GM18868 (cell line): ENCODE results near the gene STT3B.

Source experiments
- ATAC-seq: cut with Tn5 transposase; IDR thresholded peaks from one replicate; pipeline ENCODE4 v1.9.1; 2021; ENCODE audit warnings: mild to moderate bottlenecking, moderate library complexity; ENCODE audit not compliant: unreplicated experiment

STT3B gene

DNA sequence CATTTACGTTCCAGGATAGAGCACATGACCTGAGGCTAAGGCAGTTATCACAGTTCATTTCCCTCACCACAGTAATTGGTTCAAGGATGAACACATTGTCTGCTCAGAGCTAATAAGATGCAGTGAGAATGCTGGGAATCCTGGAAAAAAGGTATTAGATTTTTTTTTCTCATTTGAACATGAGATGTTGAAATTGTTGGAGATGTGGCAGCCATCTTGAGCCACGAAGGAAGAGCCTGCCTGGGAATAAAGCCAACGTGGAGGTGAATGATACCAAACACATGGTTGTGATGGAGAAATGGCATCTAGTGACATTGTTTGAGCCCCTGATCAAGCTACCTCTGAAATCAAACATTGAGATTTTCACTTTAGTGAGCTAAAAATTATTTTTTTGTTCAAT is 16.0 kb upstream of the STT3B start:
- ATAC-seq, result no peak

DNA sequence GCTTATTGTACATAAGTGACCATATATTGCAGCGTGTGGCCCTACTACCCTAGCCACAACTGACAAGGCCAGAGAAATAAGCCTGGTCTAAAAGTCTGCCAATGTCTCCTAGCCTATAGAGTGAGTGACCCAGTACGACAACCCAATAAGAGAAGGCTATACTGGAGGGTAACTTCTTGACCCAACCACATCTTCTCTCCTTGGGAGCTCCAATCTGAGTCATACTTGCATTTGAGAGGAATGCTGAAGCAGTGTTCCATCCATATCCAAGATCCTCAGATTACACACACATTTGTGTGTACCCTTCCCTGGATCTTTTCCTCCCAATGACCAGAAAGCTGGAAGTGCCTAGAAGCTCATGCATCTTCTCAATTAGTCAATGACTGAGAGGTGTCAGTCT is 11.3 kb upstream of the STT3B start:
- ATAC-seq, result no peak

DNA sequence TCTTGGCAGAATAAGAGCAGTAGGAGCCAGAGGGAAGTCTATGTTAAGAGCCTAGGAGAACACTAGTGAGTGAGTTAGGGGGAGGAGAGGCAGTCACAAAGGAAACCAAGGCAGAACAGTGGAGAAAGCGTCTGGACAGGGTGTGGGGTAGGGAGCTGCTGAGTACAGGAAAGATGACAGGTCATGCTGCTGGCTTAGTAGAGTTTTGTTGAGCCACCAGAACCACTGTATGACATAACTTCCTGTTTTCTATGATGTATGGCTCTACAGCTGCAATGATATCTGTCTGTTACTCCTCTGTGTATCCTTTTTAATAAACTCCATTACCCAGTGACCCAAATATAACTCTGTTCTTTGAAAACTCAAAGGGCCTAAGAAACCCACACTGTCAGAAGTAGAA is 10.6 kb upstream of the STT3B start:
- ATAC-seq, result peak; percentile 86

DNA sequence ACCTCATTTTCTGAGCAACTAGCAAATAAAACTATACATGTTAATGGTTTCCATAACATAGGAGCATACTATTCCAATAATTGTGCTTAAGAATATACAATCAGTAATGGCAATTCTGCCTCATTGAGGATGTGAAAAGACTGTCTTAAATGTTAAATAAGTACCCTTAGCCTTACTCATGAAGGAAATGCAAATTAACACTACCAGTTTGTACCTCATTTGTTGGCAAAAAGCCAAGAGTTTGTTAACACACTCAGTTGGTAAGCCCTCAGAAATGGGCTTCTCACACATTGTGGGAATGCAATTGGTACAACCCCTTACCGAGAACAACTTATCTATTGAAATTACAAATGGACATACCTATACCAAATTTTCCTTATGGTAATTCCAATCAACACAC is 9.2 kb upstream of the STT3B start:
- no peak for ATAC-seq

DNA sequence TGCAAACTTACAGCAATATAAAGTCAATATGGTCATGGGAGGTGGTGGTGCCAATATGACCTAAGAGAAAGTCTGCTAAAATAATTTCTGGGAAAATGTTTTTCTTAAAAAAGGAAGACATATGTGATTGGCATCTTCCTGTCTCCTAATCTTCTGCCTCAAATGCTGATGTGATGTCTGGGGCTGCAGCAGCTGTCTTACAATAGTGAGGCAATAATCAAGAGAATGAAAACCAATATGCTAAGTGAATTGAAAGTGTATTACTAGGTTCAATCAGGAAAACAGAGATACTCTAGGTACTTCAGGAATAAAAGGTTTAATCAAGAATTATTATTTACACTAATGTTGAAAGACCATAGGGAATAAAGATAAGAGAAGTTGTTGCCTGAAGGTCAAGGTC is 7.2 kb upstream of the STT3B start:
- no peak for ATAC-seq

DNA sequence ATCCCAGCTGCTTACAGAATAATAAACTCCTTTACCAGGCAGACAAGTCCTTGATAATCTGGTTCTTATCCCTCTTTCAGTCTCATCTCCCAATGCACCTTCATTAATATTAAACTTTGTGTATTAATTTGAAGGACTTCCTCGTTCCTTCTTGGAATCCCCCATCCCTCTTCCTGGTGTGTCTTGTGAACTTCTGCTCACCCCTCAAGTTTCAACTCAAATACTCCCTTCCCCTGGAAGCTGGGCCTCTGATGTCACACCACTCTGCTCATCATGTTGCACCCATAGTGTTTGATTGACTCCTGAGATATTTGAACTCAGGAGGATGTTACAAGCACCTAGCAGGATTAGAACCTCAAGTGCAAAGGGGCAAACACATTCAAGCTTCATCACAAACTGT is 3.3 kb upstream of the STT3B start:
- no peak for ATAC-seq

DNA sequence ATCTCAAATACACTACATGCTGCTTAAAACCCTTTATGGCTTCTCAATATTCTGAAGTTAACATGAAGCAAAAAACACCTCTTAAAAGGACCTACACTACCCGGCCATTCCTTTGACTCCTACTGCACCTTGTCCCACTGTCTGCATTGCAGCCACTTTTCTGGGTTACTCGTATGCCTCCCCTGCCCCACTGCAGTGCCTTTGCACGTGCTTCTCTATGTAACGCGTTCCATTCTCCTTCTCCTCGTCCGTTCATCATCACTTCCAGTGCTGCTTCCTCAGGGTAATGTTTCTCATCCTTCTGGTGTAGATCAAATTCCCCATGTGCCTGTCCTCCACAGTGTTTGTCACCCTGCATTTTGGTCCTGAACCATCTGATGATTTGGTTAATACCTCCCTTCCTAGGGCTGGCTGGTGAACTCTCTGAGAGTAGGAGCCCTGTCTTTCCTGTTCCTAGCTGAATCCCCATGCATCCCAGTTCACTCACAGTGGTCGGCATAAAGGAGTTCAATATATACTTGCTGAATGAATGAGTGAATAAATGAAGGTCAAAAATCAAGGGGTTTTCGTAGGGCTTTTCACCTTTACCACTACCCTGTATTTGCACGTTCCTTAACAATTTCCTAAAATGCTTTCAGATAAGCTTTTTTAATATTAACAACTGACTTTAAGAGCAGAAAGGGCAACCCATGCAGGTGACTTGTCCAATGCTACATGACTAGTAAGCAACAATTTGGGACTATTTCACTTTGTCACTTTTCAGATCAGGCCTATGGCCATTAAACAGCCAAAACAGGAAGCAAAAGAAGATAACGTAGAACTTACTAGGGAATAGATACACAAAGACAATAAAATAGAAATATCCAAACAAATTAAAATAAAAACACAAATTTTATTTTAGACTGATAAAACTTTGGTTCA is 2.4 kb upstream of the STT3B start:
- no peak for ATAC-seq

DNA sequence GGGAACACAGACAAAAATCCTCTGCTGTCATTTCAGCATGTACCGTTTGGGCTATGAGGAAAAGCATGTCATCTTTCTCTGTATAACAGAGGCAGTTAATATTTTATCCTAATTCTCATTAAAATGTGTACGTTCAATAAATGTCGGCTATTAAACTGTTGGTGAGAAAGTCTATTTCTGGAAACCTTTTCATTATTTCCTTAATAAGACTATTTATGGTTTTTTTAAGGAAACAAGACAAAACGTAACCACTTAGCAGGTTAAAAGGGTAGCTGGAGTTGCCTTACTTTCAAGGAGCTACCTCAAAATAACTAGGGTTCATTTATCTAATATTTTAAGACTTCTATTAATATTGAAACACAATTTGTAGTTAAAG is 1.8 kb upstream of the STT3B start:
- no peak for ATAC-seq

DNA sequence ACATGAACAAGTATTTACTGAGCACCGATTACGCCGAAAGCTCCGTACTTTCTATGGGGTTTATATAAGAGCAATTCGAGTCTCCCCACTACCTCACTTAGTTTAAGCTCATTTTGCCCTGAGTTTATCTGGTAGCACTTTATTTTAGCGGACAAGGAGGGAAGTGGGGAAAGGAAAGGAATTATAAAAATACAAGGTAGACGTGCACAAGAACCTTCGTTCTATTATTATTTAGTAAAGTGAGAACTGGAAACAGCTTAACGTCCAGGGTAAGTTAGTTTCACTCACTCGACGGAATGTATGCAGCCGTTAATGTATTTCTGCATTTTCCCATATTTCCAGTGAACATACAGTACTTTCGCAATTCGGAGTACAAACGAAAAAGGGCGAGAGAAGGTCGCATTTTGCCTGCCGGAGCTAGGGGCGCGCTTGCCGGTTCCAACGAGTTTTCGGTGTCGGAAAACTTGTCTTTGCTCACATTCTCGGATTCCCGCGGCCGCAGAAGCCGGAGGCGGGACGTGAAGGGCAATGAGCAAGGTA is 1.2 kb upstream of the STT3B start:
- ATAC-seq, result no peak

DNA sequence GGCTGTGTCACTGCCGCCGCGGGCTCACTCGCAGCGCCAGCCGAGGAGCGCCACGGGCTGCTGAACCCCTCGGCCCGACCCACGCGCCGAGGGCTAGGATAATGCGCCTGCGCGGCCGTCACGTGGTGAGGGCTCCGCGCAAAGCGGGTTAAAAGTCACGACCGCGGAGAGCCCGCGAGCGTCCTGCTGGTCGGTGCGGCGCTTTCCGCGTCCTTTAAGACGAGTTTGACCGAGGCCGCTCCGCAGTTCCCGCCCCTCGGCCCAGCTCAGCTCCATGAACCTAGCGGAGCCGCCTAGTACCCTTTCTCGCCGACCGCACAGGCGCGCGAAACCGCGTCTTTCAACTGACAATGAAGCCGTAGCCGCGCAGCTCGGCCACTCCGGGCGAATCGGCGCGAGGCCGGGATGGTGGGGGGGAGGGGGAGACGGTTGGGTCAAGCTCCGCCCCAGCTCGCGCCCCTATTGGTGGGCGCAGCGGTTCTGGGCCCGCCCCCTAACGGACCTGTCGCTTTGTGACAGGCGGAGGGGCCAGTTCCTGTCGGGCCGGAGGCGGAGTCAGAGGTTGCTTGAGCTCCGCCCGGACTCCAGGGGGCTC is 636 bp upstream of the STT3B start:
- ATAC-seq, result peak; percentile 85

DNA sequence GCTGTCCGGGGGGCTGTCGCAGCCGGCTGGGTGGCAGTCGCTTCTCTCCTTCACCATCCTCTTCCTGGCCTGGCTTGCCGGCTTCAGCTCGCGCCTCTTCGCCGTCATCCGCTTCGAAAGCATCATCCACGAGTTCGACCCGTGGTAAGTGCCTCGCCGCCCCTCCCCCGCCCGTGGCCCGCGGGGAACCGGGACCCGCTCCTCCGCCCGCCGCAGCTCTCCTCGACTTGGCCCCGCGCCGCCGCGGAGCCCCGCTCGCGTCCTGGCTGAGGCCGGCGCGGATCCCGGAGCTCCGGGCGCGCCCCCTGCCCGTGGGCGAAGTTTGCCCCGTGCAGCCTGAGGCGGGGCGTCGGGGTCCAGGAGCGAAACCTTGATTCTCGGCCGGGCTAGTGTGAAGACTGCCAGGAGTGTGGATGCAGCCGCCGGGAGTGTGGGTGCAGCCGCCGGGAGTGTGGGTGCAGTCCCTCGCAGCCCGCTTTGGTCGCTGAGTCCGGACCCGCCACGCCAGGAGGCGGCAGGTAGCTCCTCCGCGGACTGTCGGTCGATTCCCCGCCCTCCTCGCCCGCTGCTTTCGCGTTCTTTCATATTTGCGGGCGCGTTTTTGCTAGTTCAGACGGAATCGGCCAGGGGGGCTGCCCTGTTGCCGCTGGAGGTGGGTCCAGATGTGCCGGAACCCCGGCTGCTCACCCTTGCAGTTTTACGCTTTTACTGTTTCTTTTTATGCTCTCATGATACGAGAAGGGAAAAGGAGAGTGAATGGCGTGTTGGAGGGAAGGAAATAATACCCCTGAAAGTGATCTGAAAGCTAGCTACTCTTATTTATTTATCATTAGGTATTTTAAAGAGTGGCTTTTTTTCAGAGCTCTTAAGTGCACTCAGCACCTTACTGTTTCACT is 692 bp downstream of the STT3B start:
- ATAC-seq, result peak; percentile 1

DNA sequence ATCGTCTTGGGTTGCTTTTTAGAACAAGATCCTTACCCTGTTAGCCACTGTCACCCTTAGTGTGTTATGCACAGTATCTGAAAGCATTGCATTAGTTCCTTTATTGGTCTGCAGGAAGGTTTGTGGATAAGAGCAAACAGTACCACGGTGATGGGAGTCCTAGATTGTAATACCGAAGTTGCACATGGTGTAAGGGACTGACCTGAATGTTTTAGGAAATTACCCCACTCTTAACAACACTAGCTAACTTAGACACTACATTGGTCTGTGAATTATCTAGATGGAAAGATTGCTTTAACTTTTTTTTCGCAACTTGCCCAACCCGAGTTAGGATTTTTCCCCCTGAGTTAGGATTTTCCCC is 1.3 kb downstream of the STT3B start:
- peak; percentile 3 for ATAC-seq

DNA sequence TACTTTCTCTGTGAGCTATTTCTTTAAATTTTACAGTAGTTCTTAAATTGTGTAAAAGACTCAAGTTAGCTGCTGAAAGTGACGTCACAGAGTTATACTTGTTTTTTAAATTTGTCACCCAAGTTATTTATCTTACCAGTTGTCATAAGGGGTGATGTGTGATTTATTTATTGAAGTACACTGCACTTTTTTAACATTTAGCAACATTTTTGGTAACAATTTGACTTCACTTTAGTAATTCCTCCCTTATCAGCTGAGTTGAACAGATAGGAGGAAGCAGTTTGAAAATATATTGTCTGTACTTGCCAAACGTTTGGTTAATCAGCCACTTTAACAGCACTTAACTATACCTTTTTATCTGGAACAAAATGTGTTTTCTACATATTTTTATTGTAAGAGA is 3.8 kb downstream of the STT3B start:
- ATAC-seq, result no peak

DNA sequence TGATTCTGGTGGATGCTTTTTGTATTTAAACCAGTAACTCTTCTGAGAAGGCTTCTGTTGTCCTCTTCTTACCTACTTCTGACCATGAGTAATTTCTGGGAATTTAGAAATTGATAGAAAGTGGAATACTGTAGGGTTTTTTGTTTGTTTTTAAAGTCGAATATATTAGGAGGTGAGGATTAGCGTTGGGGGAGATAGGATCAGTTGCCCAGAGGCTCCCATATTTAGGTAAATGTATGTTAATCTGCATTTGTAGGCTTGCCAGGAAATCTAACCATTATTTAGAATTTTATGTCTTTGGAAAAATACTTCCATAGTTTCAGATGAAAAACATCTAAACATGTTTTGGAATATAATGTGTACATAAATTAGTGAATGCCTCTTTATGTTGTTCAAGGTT is 6.1 kb downstream of the STT3B start:
- no peak for ATAC-seq

DNA sequence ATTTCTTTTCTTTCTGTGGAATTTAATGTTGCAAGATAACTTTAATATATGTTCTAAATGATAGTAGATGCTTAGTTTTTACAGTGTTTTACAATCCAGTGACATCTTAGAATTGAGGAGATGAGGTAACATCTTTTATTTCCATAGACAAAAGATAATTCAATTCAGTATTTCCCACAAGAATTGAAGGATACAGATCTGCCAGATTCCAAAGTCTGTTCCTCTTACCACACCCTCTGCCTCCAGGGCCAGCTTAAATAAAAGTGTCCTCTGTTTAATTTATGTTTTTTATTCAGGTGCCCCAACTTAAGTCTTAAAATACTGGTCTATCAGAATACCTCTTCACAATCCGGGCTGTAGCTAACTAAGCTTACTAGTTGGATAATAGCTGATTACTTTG is 6.5 kb downstream of the STT3B start:
- no peak for ATAC-seq

DNA sequence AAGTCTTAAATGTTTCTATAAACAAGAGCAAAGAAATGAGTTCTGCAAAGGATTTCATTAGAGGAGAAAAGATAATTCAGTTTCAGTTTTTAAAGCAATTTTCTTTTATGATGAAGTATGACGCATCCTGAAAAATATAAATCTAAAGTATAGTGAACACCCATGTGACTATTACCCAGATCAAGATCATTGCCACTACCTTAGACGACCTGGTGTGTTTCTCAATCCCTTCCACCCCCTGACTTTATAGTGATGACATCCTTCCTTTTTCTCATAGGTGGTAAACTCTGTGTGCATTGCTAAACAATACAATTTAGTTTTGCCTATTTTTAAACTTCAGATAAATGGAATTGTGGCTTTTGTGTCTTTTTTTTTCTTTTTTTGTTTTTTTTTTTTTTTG is 8.4 kb downstream of the STT3B start:
- no peak for ATAC-seq

DNA sequence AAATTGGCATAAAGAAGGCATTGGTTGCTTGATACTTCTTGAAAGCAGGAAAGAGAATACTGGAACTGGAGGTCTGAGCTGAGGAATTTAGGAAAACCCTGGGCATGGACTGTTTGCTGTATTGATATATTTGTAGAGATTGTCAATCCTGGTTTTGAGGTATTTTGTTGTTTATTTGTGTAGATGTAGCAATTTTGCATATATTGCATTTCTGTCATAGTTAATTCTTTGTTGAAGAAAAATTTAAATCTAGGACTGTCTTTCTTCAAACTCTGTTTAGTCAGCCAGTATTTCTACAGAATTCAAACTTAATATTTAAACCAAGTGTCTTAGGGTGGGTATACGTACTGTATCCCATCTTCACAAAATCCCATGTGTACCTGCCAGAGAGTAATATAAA is 9.5 kb downstream of the STT3B start:
- ATAC-seq, result no peak

DNA sequence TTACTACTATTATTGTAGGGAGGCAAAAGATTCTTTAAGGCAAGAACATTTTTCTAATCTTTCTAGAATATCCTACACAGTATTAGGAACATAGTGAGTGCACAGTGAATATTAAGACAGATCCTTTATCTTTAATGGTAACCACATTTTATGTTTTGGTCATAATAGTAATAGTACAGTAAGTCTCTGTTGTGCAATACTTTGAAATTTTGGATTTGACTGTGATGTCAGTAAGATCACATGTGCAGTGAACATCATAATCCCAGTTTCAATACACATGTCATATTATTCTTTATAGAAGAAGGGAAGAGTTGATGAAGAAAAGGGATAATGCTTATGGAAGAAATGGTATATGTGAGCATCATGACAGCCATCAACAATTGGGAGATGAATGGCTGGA is 10.7 kb downstream of the STT3B start:
- ATAC-seq, result no peak

DNA sequence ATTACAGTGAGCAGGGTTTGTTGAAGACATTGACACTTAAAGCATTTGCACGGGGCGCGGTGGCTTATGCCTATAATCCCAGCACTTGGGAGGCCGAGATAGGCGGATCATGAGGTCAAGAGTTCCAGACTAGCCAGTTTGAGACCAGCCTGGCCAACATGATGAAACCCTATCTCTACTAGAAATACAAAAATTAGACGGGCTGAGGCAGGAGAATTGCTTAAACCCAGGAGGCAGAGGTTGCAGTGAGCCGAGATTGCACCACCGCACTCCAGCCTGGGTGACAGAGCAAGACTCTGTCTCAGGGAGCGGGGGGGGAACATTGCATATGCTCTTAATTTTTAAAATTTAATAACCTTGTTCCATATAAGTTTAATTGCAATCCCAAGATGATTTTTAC is 11.9 kb downstream of the STT3B start:
- ATAC-seq, result no peak

DNA sequence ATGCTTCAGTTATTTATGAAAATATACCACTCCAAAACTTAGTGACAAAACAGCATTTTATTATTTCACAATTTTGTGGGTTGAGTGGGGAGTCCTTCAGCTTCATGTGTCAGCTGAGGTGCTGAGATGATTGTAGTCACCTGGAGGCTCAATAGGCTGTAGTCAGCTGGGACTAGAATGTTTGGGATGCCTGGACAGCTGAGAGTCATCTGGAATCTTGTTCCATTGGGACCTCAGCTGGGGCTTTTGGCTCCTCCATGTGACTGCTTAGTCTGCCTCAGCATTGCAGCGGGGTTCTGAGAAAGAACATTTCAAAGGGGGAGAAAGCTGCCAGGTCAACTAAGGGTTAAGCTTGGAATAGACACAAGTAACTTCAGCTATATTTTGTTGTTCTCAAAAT is 13.4 kb downstream of the STT3B start:
- ATAC-seq, result no peak

DNA sequence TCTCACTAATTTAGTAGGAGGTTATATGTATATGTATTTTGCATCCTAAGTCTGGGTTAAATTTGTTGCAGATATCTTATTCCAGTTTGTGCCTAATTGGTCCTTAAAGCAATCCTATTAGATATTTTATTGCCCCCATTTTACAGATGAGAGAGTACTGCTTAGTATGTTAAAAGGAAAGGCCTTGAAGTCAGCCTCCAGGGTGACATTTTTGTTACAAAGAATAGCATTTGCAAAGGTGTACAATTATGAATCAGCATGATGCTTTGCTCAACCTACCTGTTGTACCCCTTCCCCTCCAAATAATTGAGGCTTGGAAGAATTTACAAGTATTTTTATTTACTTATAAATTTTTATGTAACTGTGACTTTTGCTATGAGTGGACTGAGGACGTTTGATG is 14.0 kb downstream of the STT3B start:
- no peak for ATAC-seq
